BJ (cell line): Measurements from ENCODE around the gene TKTL2. TPM values are rescaled to one million over a fixed set of nuclear protein-coding genes. Genes with fewer than 3 reads are reported as not detected.
"Not testable (repeated sequence)": the region's sequence is repeated elsewhere in the genome, so short reads cannot be mapped to it uniquely, and the experiment has no call there.

Experiments
- CTCF ChIA-PET: fragments of 350-600 bp; formaldehyde crosslinking; extraction: SDS; loops from one replicate; lab custom pipeline; 2021; ENCODE audit warnings: antibody characterized with exemption, inconsistent platforms; lab: Yijun Ruan, JAX
- POLR2A ChIA-PET: fragments of 300-600 bp; sonication (Branson Sonifier 250); formaldehyde crosslinking; extraction: SDS; loops from one replicate; lab custom pipeline; 2021; ENCODE audit warnings: antibody characterized with exemption; lab: Charles Lee
- DNase-seq: peaks from one replicate; pipeline ENCODE4 v3.0.0-alpha.2; 2011; ENCODE audit warnings: low read depth
- H3K27me3 ChIP-seq: 2 replicates; pipeline ENCODE4 v1.6.0; 2011; ENCODE audit warnings: low read length; ENCODE audit not compliant: control insufficient read depth, insufficient read depth
- H3K36me3 ChIP-seq: 2 replicates; pipeline ENCODE4 v1.5.1; 2011; ENCODE audit warnings: low read length; ENCODE audit not compliant: control insufficient read depth, insufficient read depth
- H3K4me3 ChIP-seq: 2 replicates; pipeline ENCODE4 v1.5.1; 2011; ENCODE audit warnings: low read depth, mild to moderate bottlenecking, control low read depth, low read length
- CTCF ChIP-seq: IDR thresholded peaks from 2 replicates; pipeline ENCODE4 v1.5.1; 2011; ENCODE audit warnings: low read depth, mild to moderate bottlenecking, control low read depth, inconsistent platforms, low read length, moderate library complexity; ENCODE audit not compliant: insufficient read depth
- polyA plus RNA-seq: library from polyadenylated mRNA; depleted of rRNA; stranded (reverse); fragments of >200 nt; gene quantifications from 2 replicates; pipeline ENCODE4 v1.2.3, GENCODE V29; 2011; rRNA removed

The TKTL2 gene
- polyA plus RNA-seq, 1 experiment: not detected

GRCh38 chr4:163448540-163449203 is 24.9 kb downstream of the TKTL2 start:
- CTCF ChIA-PET: no interaction called here
- no peaks in the 10 kb centered on the region for H3K27me3 ChIP-seq
- no peak for TF ChIP-seq CTCF
- no peaks in the 10 kb centered on the region for H3K36me3 ChIP-seq
- POLR2A ChIA-PET: no interaction called here
- no peak overlapping the region for H3K4me3 ChIP-seq
- no peak for DNase-seq

GRCh38 chr4:163447481-163447880 is 26.1 kb downstream of the TKTL2 start:
- Histone ChIP-seq H3K36me3 (no peaks in the 10 kb centered on the region), H3K4me3 (no peak overlapping the region), H3K27me3 (no peaks in the 10 kb centered on the region)
- no peak for TF ChIP-seq CTCF
- ChIA-PET POLR2A (no interaction called here), CTCF (no interaction called here)
- DNase-seq: no peak

- DNase-seq, H3K36me3 ChIP-seq, H3K4me3 ChIP-seq, POLR2A ChIA-PET, H3K27me3 ChIP-seq, CTCF ChIA-PET: not testable (repeated sequence)
These were observed 26.5 kb downstream of the TKTL2 start for GRCh38 chr4:163447023-163447422.

- no peaks in the 10 kb centered on the region for H3K27me3 ChIP-seq
- TF ChIP-seq CTCF: no peak
- no peaks in the 10 kb centered on the region for H3K36me3 ChIP-seq
- ChIA-PET CTCF (no interaction called here), POLR2A (no interaction called here)
- no peak overlapping the region for H3K4me3 ChIP-seq
- no peak for DNase-seq
These were observed 33.5 kb downstream of the TKTL2 start for GRCh38 chr4:163440040-163440439.

Other genes starting within 250 kb of the TKTL2 start
- gene NPY1R, start 141.2 kb downstream of the TKTL2 start, polyA plus RNA-seq: not detected in 2 replicates
- gene NPY5R, start 129.9 kb downstream of the TKTL2 start, polyA plus RNA-seq: not detected in 2 replicates
- gene TMA16, start 20.9 kb upstream of the TKTL2 start, polyA plus RNA-seq: 5.4 and 12.0 TPM in 2 replicates